K562 (cell line): ENCODE data around the gene PLAA. TPM values are rescaled to one million over a fixed set of nuclear protein-coding genes. Genes with fewer than 3 reads are reported as not detected.

Experiments used
- ATAC-seq: fragments of 200-7000 bp; cut with Tn5 transposase; 3 replicates; pipeline ENCODE4 v1.9.1; 2020; ENCODE audit warnings: moderate library complexity
- BruUV-seq: library from RNA; stranded (reverse); fragments of 400-500 nt; replicated peaks from 2 replicates; lab custom pipeline; 2021; lab: Mats Ljungman, UMichigan
- CTCF ChIA-PET: fragments of 300-600 bp; formaldehyde crosslinking; extraction: SDS; loops from one replicate; lab custom pipeline; 2021; ENCODE audit warnings: low intra/inter-chr PET ratio; lab: Yijun Ruan, JAX
- POLR2A ChIA-PET: fragments of 300-600, 350-650 bp; sonication (Branson Sonifier 250); formaldehyde crosslinking; extraction: SDS; loops from one replicate; lab custom pipeline; 2021; ENCODE audit warnings: antibody characterized with exemption, inconsistent platforms; lab: Yijun Ruan, JAX
- DNase-seq, 4 experiments: peaks; one replicate each; pipeline versions ENCODE4 v3.0.0 to v3.0.0-alpha.2; 2011 to 2018; ENCODE audit warnings: low spot score in 3 of 4, mixed read lengths in 3 of 4; ENCODE audit errors: extremely low read depth in 1 of 4
- FAIRE-seq: peaks from 2 replicates; lab custom pipeline; 2011; peaks lifted over from hg19 to GRCh38; lab: Jason Lieb, UNC
- H2AFZ ChIP-seq: 2 replicates; pipeline ENCODE4 v1.6.0; 2011; ENCODE audit warnings: low read depth, low read length, control low read depth, inconsistent platforms
- H3K27ac ChIP-seq: fragments of 200-600 bp; 3 replicates; pipeline ENCODE4 v1.8.0; 2011; ENCODE audit warnings: low read depth, mild to moderate bottlenecking, control low read depth, inconsistent platforms, low read length, moderate library complexity, mixed read lengths; ENCODE audit errors: extremely low read depth
- H3K27me3 ChIP-seq, 2 experiments: fragments of 300-600 bp in 1 of 2; 2 replicates in 1 of 2; 3 replicates in 1 of 2; pipeline versions ENCODE4 v1.6.0 to v1.8.0; 2011; ENCODE audit warnings: inconsistent platforms in 2 of 2, low read length in 2 of 2, mild to moderate bottlenecking in 1 of 2, mixed read lengths in 1 of 2, moderate library complexity in 1 of 2; ENCODE audit not compliant: control insufficient read depth in 2 of 2, insufficient read depth in 2 of 2
- H3K36me3 ChIP-seq: fragments of 300-600 bp; 3 replicates; pipeline ENCODE4 v1.8.0; 2011; ENCODE audit warnings: mild to moderate bottlenecking, low read length, inconsistent platforms; ENCODE audit not compliant: control insufficient read depth, insufficient read depth
- H3K4me1 ChIP-seq, 2 experiments: fragments of 200-600 bp in 1 of 2; replicated peaks in 1 of 2; 2 replicates in 1 of 2; 3 replicates in 1 of 2; pipeline versions ENCODE4 v1.5.1 to v1.8.0; 2011; ENCODE audit warnings: inconsistent platforms in 2 of 2, low read length in 2 of 2, mild to moderate bottlenecking in 1 of 2, mixed read lengths in 1 of 2, moderate library complexity in 1 of 2; ENCODE audit not compliant: control insufficient read depth in 2 of 2, insufficient read depth in 2 of 2
- H3K4me2 ChIP-seq: 2 replicates; pipeline ENCODE4 v1.6.1; 2011; ENCODE audit warnings: low read length, control low read depth, inconsistent platforms, mixed read lengths; ENCODE audit not compliant: insufficient read depth
- H3K4me3 ChIP-seq: fragments of 200-600 bp; sonication (generic), shearing (Covaris generic); 2 replicates; pipeline ENCODE4 v1.5.1; 2016; ENCODE audit warnings: control low read depth, inconsistent platforms
- H3K79me2 ChIP-seq: fragments of 200-600 bp; 3 replicates; pipeline ENCODE4 v1.8.0; 2011; ENCODE audit warnings: low read length, inconsistent platforms; ENCODE audit not compliant: control insufficient read depth, insufficient read depth
- H3K9ac ChIP-seq, 2 experiments: 2 replicates each; pipeline versions ENCODE4 v1.6.0 to v1.6.1; 2011; ENCODE audit warnings: low read depth in 2 of 2, low read length in 2 of 2, control low read depth in 1 of 2, inconsistent platforms in 1 of 2, mild to moderate bottlenecking in 1 of 2, mixed read lengths in 1 of 2; ENCODE audit not compliant: insufficient read depth in 1 of 2
- H3K9me1 ChIP-seq: one replicate; pipeline ENCODE4 v1.6.0; 2011; ENCODE audit warnings: inconsistent platforms, mild to moderate bottlenecking, low read length, moderate library complexity; ENCODE audit not compliant: control insufficient read depth, insufficient read depth
- H3K9me3 ChIP-seq: replicated peaks from 2 replicates; pipeline ENCODE4 v1.5.1; 2011; ENCODE audit warnings: low read depth, low read length, inconsistent platforms; ENCODE audit not compliant: control insufficient read depth, insufficient read depth
- H4K20me1 ChIP-seq: replicated peaks from 2 replicates; pipeline ENCODE4 v1.6.1; 2011; ENCODE audit warnings: low read length, inconsistent platforms, mixed read lengths; ENCODE audit not compliant: control insufficient read depth, insufficient read depth
- CBFA2T2 ChIP-seq: fragments of 450-650 bp; conservative IDR thresholded peaks from 2 replicates; pipeline ENCODE4 v1.6.1; 2017; ENCODE audit warnings: mild to moderate bottlenecking
- CTBP1 ChIP-seq: fragments of 450-650 bp; IDR thresholded peaks from 2 replicates; pipeline ENCODE4 v1.6.1; 2016; ENCODE audit warnings: borderline replicate concordance
- E2F6 ChIP-seq, 2 experiments: IDR thresholded peaks; 2 replicates each; pipeline ENCODE4 v1.6.1; 2011; ENCODE audit warnings: borderline replicate concordance in 1 of 2, control low read depth in 1 of 2, low read depth in 1 of 2, low read length in 1 of 2, mild to moderate bottlenecking in 1 of 2, mixed read lengths in 1 of 2, moderate library complexity in 1 of 2; ENCODE audit not compliant: insufficient read depth in 1 of 2, insufficient read length in 1 of 2, poor library complexity in 1 of 2, severe bottlenecking in 1 of 2; ENCODE audit errors: extremely low read depth in 1 of 2
- ETV1 ChIP-seq: fragments of 450-650 bp; conservative IDR thresholded peaks from 2 replicates; pipeline ENCODE4 v1.6.1; 2016; ENCODE audit warnings: missing genetic modification characterization, control low read depth, low read depth, missing compliant biosample characterization
- GTF2E2 ChIP-seq: fragments of 200-800 bp; sonication (Bioruptor generic); IDR thresholded peaks from 2 replicates; pipeline ENCODE4 v1.6.1; 2016; ENCODE audit warnings: missing genetic modification characterization, missing compliant biosample characterization
- KDM2B ChIP-seq: fragments of 250-450 bp; sonication (Bioruptor Pico); IDR thresholded peaks from 2 replicates; pipeline ENCODE4 v1.8.0; 2021; ENCODE audit warnings: mild to moderate bottlenecking, moderate library complexity
- MBD1 ChIP-seq: fragments of 250-450 bp; sonication (Bioruptor Pico); IDR thresholded peaks from 2 replicates; pipeline ENCODE4 v1.8.0; 2022; ENCODE audit warnings: inconsistent platforms
- POLR2G ChIP-seq: fragments of 200-400 bp; formaldehyde crosslinking; IDR thresholded peaks from 2 replicates; pipeline ENCODE4 v1.6.1; 2017; ENCODE audit warnings: low read depth, mild to moderate bottlenecking, antibody characterized with exemption, low read length, moderate library complexity
- RBM25 ChIP-seq: fragments of 200-400 bp; formaldehyde crosslinking; IDR thresholded peaks from 2 replicates; pipeline ENCODE4 v1.6.1; 2018; ENCODE audit warnings: low read length, low read depth, moderate library complexity; ENCODE audit not compliant: severe bottlenecking
- SMAD1 ChIP-seq: fragments of 150-350 bp; IDR thresholded peaks from 2 replicates; pipeline ENCODE4 v1.6.1; 2014; ENCODE audit warnings: low read length, low read depth; ENCODE audit not compliant: partially characterized antibody
- SP1 ChIP-seq: sonication (generic); formaldehyde crosslinking; IDR thresholded peaks from 2 replicates; pipeline ENCODE4 v1.8.1; 2022; ENCODE audit warnings: mild to moderate bottlenecking, missing genetic modification reagents
- TCFL5 ChIP-seq: fragments of 250-450 bp; sonication (Bioruptor Pico); conservative IDR thresholded peaks from 2 replicates; pipeline ENCODE4 v1.6.1; 2021; ENCODE audit warnings: mild to moderate bottlenecking, moderate library complexity, matching md5 sums
- ZNF511 ChIP-seq: sonication (generic); formaldehyde crosslinking; IDR thresholded peaks from 2 replicates; pipeline ENCODE4 v1.8.0; 2022; ENCODE audit warnings: mild to moderate bottlenecking, missing genetic modification reagents
- ZNF551 ChIP-seq: fragments of 250-450 bp; sonication (Bioruptor Pico); IDR thresholded peaks from 2 replicates; pipeline ENCODE4 v1.5.0; 2021; ENCODE audit warnings: mild to moderate bottlenecking, moderate library complexity
- ZNF644 ChIP-seq: fragments of 200-800 bp; sonication (Bioruptor generic); IDR thresholded peaks from 2 replicates; pipeline ENCODE4 v1.6.1; 2016; ENCODE audit warnings: low read depth, missing genetic modification characterization, missing compliant biosample characterization
- WGBS: fragments of 100-300 bp; shearing (Covaris generic); methylation state at CpG from one replicate; pipeline ENCODE4 v1.1.6; 2016; ENCODE audit warnings: low coverage, mixed read lengths; ENCODE audit not compliant: insufficient coverage; ENCODE audit errors: missing lambda C conversion rate; 5-methylcytosine and 5-hydroxymethylcytosine counted together
- in situ Hi-C: fragments of 300-500 bp; cut with MboI; formaldehyde crosslinking; loops from 4 replicates; pipeline ENCODE4 v1.15.0; 2018; ENCODE audit warnings: inconsistent platforms, mixed read lengths
- intact Hi-C: fragments of 100-400 bp; cut with micrococcal nuclease; formaldehyde crosslinking; loops from 2 replicates; pipeline ENCODE4 v1.14.2; 2022
- polyA plus RNA-seq, 8 experiments: library from polyadenylated mRNA; depleted of rRNA in 4 of 8; stranded (reverse) in 5 of 8; unstranded in 3 of 8; fragments of >200 nt; fragmentation: Nextera tagmentation in 2 of 8; fragmentation: Illumina TruSeq in 1 of 8; extraction: Ambion mirVana in 2 of 8; extraction: Trizol in 1 of 8; gene quantifications; 2 replicates each; pipeline versions ENCODE4 v1.2.1 to v1.2.3, GENCODE V29; 2011 to 2014; ENCODE audit warnings: inconsistent platforms in 1 of 8, missing spikeins in 1 of 8
- total RNA-seq, 7 experiments: library from RNA; depleted of rRNA in 6 of 7; stranded (reverse); fragments of >200 nt in 6 of 7; fragmentation: Illumina TruSeq in 2 of 7; extraction: Trizol in 2 of 7; gene quantifications; 2 replicates each; pipeline versions ENCODE4 v1.2.1 to v1.2.3, GENCODE V29; 2011 to 2021; ENCODE audit warnings: low replicate concordance in 1 of 7
- TF ChIP-seq, protein P1 (sequence below): fragments of 450-650 bp; IDR thresholded peaks from 2 replicates; pipeline ENCODE4 v1.7.0; 2016; ENCODE audit warnings: borderline replicate concordance

The PLAA gene
- total and polyA plus RNA-seq, 9 of the 15 experiments (the other 6 are each of a cell fraction or from before 2014, with no cell fraction given), result 3.5 to 20.7 (median 16.6) TPM

GRCh38 chr9:26892251-26893029, 54.6 kb downstream of the PLAA start, which contains the start of gene CAAP1:
Gene CAAP1, minus strand, starts transcription at chr9:26892802. Its CDS starts 87 bp downstream, at chr9:26892715.
- DNase-seq (peak; percentile 57 to 88 (median 71)), ATAC-seq (peak; percentile 89), FAIRE-seq (peak; percentile 65)
- ChIA-PET CTCF (no interaction called here), POLR2A (interaction anchor here (0.9 kb wide), 1 partner anchor 64 kb away, joined by 3 read pairs; the partner anchor contains the start of gene IFT74)
- Histone ChIP-seq H3K4me3 (peak within 1 kb of the TSS; percentile 83), H2AFZ (peak within 1 kb of the TSS; percentile 74), H3K4me1 (no peaks in the 10 kb centered on the region; a peak in 1 of 5 replicates), H4K20me1 (no peaks in the 10 kb centered on the region), H3K36me3 (no peaks in the 10 kb centered on the region), H3K27ac (peak within 1 kb of the TSS; percentile 92), H3K27me3 (no peaks in the 10 kb centered on the region), H3K79me2 (peaks cover 51% of the 10 kb centered on the region), H3K9me3 (no peaks in the 10 kb centered on the region), H3K4me2 (peak within 1 kb of the TSS; percentile 76), H3K9ac (peak within 1 kb of the TSS; percentile 86 to 94), H3K9me1 (no peaks in the 10 kb centered on the region)
- in situ Hi-C loops (no loop called here), intact Hi-C loops (loop anchor here (10.0 kb wide), 1 partner anchor 62 kb away; the partner anchor contains the start of gene IFT74)
- WGBS, result 0% methylated on average over 15 of the region's 70 CpGs
- BruUV-seq, result no TSS peak
- no peak for TF ChIP-seq KDM2B (CRISPR knock-in tag)
- peak; percentile 65; the same call in 1 of the 2 replicates for TF ChIP-seq GTF2E2 (tag)
- no peak for TF ChIP-seq ZNF644
- TF ChIP-seq E2F6 (IDR thresholded peaks at IDR 0.05; ENCODE audit: borderline replicate concordance in 1 of 2, extremely low read depth in 1 of 2, insufficient read depth in 1 of 2, insufficient read length in 1 of 2, low read depth in 1 of 2, low read length in 1 of 2, poor library complexity in 1 of 2, severe bottlenecking in 1 of 2), result peak in 1 of 2 experiments; percentile 5
- TF ChIP-seq TCFL5, result no peak
- 0 out of 2 replicates have a peak, but pooled peaks have one; percentile 44 for TF ChIP-seq CTBP1
- peak; percentile 35 for TF ChIP-seq SMAD1
- TF ChIP-seq ZNF551 (CRISPR knock-in tag), result no peak
- peak; percentile 4 for TF ChIP-seq RBM25
- TF ChIP-seq POLR2G, result peak; percentile 92
- TF ChIP-seq, protein P1, sequence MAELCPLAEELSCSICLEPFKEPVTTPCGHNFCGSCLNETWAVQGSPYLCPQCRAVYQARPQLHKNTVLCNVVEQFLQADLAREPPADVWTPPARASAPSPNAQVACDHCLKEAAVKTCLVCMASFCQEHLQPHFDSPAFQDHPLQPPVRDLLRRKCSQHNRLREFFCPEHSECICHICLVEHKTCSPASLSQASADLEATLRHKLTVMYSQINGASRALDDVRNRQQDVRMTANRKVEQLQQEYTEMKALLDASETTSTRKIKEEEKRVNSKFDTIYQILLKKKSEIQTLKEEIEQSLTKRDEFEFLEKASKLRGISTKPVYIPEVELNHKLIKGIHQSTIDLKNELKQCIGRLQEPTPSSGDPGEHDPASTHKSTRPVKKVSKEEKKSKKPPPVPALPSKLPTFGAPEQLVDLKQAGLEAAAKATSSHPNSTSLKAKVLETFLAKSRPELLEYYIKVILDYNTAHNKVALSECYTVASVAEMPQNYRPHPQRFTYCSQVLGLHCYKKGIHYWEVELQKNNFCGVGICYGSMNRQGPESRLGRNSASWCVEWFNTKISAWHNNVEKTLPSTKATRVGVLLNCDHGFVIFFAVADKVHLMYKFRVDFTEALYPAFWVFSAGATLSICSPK, result no peak
- peak; percentile 58 for TF ChIP-seq ETV1 (tag)
- no peak for TF ChIP-seq ZNF511 (CRISPR knock-in tag)
- no peak for TF ChIP-seq CBFA2T2
- 0 out of 2 replicates have a peak, but pooled peaks have one; percentile 44 for TF ChIP-seq SP1
- TF ChIP-seq MBD1, result no peak
